WTC11 (cell line): ENCODE measurements around the gene LINC00305. TPM values are rescaled to one million over a fixed set of nuclear protein-coding genes. Genes with fewer than 3 reads are reported as not detected.

ENCODE experiments used
- ATAC-seq: fragments of 200-7000 bp; cut with Tn5 transposase; 2 replicates; pipeline ENCODE4 v1.10.0; 2021; ENCODE audit warnings: mild to moderate bottlenecking, moderate library complexity
- CTCF ChIA-PET: fragments of 300-600 bp; sonication (Branson Sonifier 250); formaldehyde crosslinking; loops from one replicate; lab custom pipeline; 2021; ENCODE audit warnings: antibody characterized with exemption; lab: Charles Lee
- POLR2A ChIA-PET: fragments of 350-600 bp; sonication (Branson Sonifier 250); formaldehyde crosslinking; loops from one replicate; lab custom pipeline; 2021; ENCODE audit warnings: antibody characterized with exemption; lab: Charles Lee
- DNase-seq: peaks from one replicate; pipeline ENCODE4 v3.0.0; 2021; ENCODE audit warnings: low spot score
- H3K27ac Mint-ChIP-seq: 2 replicates; pipeline ENCODE4 v1.8.0; 2021; ENCODE audit warnings: mixed read lengths
- H3K27me3 Mint-ChIP-seq: 2 replicates; pipeline ENCODE4 v1.8.0; 2021; ENCODE audit warnings: low read depth, mild to moderate bottlenecking, moderate library complexity, mixed read lengths
- H3K36me3 Mint-ChIP-seq: 2 replicates; pipeline ENCODE4 v1.8.0; 2021; ENCODE audit warnings: mixed read lengths
- H3K4me1 Mint-ChIP-seq: 2 replicates; pipeline ENCODE4 v1.8.0; 2022; ENCODE audit warnings: mixed read lengths
- H3K4me3 Mint-ChIP-seq: 2 replicates; pipeline ENCODE4 v1.8.0; 2021; ENCODE audit warnings: mild to moderate bottlenecking, moderate library complexity, mixed read lengths
- H3K9me3 Mint-ChIP-seq: 2 replicates; pipeline ENCODE4 v1.8.0; 2021; ENCODE audit warnings: mixed read lengths
- ELF4 ChIP-seq: sonication (generic); formaldehyde crosslinking; IDR thresholded peaks from 2 replicates; pipeline ENCODE4 v1.8.1; 2022; ENCODE audit warnings: low read depth, mild to moderate bottlenecking, moderate library complexity, missing genetic modification reagents
- GRHL2 ChIP-seq: fragments of 250-450 bp; sonication (Bioruptor Pico); IDR thresholded peaks from 2 replicates; pipeline ENCODE4 v1.8.0; 2022; ENCODE audit warnings: mild to moderate bottlenecking, moderate library complexity; ENCODE audit not compliant: insufficient replicate concordance, severe bottlenecking
- HMGA2 ChIP-seq: fragments of 250-450 bp; sonication (Bioruptor Pico); IDR thresholded peaks from 2 replicates; pipeline ENCODE4 v1.4.0; 2021; ENCODE audit warnings: mild to moderate bottlenecking, moderate library complexity
- MAX ChIP-seq: sonication (generic); formaldehyde crosslinking; IDR thresholded peaks from 2 replicates; pipeline ENCODE4 v1.8.0; 2022; ENCODE audit warnings: mild to moderate bottlenecking, missing genetic modification reagents
- RELA ChIP-seq: sonication (generic); formaldehyde crosslinking; IDR thresholded peaks from 2 replicates; pipeline ENCODE4 v1.8.1; 2022; ENCODE audit warnings: missing genetic modification reagents, mild to moderate bottlenecking, borderline replicate concordance
- TEAD4 ChIP-seq: sonication (generic); formaldehyde crosslinking; IDR thresholded peaks from 2 replicates; pipeline ENCODE4 v1.8.0; 2022; ENCODE audit warnings: mild to moderate bottlenecking, missing genetic modification reagents
- ZNF121 ChIP-seq: sonication (generic); formaldehyde crosslinking; IDR thresholded peaks from 2 replicates; pipeline ENCODE4 v1.8.0; 2023; ENCODE audit warnings: missing genetic modification reagents
- ZNF219 ChIP-seq: sonication (generic); formaldehyde crosslinking; IDR thresholded peaks from 2 replicates; pipeline ENCODE4 v1.8.0; 2023; ENCODE audit warnings: missing genetic modification reagents, mild to moderate bottlenecking, borderline replicate concordance
- ZNF532 ChIP-seq: fragments of 250-450 bp; sonication (Bioruptor Pico); IDR thresholded peaks from 2 replicates; pipeline ENCODE4 v1.9.0; 2021; ENCODE audit warnings: mild to moderate bottlenecking, borderline replicate concordance
- total RNA-seq: library from RNA; stranded (reverse); gene quantifications from 3 replicates; pipeline ENCODE4 v1.2.3, GENCODE V29; 2021
- TF ChIP-seq, protein P1 (sequence below): sonication (generic); formaldehyde crosslinking; conservative IDR thresholded peaks from 2 replicates; pipeline ENCODE4 v1.8.1; 2023; ENCODE audit warnings: mild to moderate bottlenecking, low read depth, missing genetic modification reagents, moderate library complexity
- TF ChIP-seq, protein P2 (sequence below): fragments of 250-450 bp; sonication (Bioruptor Pico); IDR thresholded peaks from 2 replicates; pipeline ENCODE4 v2.1.2; 2022; ENCODE audit warnings: mild to moderate bottlenecking, moderate library complexity
- TF ChIP-seq, protein P3 (sequence below): sonication (generic); formaldehyde crosslinking; IDR thresholded peaks from 2 replicates; pipeline ENCODE4 v1.8.0; 2022; ENCODE audit warnings: missing genetic modification reagents

LINC00305 gene
- total RNA-seq, 1 experiment from 2014 or later: not detected

- TF ChIP-seq, protein P1, sequence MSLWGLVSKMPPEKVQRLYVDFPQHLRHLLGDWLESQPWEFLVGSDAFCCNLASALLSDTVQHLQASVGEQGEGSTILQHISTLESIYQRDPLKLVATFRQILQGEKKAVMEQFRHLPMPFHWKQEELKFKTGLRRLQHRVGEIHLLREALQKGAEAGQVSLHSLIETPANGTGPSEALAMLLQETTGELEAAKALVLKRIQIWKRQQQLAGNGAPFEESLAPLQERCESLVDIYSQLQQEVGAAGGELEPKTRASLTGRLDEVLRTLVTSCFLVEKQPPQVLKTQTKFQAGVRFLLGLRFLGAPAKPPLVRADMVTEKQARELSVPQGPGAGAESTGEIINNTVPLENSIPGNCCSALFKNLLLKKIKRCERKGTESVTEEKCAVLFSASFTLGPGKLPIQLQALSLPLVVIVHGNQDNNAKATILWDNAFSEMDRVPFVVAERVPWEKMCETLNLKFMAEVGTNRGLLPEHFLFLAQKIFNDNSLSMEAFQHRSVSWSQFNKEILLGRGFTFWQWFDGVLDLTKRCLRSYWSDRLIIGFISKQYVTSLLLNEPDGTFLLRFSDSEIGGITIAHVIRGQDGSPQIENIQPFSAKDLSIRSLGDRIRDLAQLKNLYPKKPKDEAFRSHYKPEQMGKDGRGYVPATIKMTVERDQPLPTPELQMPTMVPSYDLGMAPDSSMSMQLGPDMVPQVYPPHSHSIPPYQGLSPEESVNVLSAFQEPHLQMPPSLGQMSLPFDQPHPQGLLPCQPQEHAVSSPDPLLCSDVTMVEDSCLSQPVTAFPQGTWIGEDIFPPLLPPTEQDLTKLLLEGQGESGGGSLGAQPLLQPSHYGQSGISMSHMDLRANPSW (CRISPR knock-in tag): no peak
- TF ChIP-seq, protein P2, sequence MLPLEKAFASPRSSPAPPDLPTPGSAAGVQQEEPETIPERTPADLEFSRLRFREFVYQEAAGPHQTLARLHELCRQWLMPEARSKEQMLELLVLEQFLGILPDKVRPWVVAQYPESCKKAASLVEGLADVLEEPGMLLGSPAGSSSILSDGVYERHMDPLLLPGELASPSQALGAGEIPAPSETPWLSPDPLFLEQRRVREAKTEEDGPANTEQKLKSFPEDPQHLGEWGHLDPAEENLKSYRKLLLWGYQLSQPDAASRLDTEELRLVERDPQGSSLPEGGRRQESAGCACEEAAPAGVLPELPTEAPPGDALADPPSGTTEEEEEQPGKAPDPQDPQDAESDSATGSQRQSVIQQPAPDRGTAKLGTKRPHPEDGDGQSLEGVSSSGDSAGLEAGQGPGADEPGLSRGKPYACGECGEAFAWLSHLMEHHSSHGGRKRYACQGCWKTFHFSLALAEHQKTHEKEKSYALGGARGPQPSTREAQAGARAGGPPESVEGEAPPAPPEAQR (CRISPR knock-in tag): no peak
- no peak for TF ChIP-seq TEAD4 (CRISPR knock-in tag)
- TF ChIP-seq, all 79 proteins: peak for 0
Measured at GRCh38 chr18:64179556-64180080, 30.7 kb upstream of the LINC00305 start (continued).

GRCh38 chr18:64178860-64179259 is 30.0 kb upstream of the LINC00305 start:
- H3K36me3 Mint-ChIP-seq: 0 out of 2 replicates have a peak, but pooled peaks cover 3% of the 10 kb centered on the region
- H3K27ac Mint-ChIP-seq: no peak overlapping the region
- no peak for DNase-seq
- TF ChIP-seq GRHL2: no peak
- TF ChIP-seq HMGA2 (CRISPR knock-in tag): peak; percentile 100
- TF ChIP-seq, all 79 proteins: peak for 1
- ChIA-PET CTCF (no interaction called here), POLR2A (no interaction called here)
- Mint-ChIP-seq H3K9me3 (peaks cover 13% of the 10 kb centered on the region), H3K4me3 (no peak overlapping the region), H3K27me3 (no peaks in the 10 kb centered on the region), H3K4me1 (peaks cover 29% of the 10 kb centered on the region)
- ATAC-seq: no peak

DNA sequence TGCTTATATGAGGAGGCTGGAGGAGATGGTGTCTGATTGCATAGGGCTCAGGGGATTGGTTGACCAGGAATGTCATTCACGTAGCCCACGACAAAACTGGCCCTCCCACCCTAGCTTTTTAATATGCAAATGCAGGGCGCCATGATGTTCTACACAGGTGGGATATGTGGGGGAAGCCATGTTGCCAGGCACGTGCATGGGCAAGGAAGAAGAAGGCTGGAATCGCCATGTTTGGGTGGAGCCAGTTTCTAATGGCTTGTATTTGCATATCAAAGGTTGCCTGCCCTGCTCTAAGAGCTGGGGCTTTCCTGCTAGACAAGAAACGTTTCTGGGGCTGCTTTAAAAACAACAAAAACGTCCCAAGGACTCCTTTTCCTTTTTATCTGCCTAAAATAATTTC is 26.5 kb upstream of the LINC00305 start:
- H3K4me1 Mint-ChIP-seq: peaks cover 13% of the 10 kb centered on the region
- ChIA-PET CTCF (no interaction called here), POLR2A (no interaction called here)
- DNase-seq: peak; percentile 24
- H3K36me3 Mint-ChIP-seq: peaks cover 17% of the 10 kb centered on the region
- TF ChIP-seq ZNF121 (CRISPR knock-in tag) (no peak), ZNF532 (no peak), MAX (peak; percentile 52), ELF4 (CRISPR knock-in tag) (no peak), RELA (CRISPR knock-in tag) (no peak), ZNF219 (CRISPR knock-in tag) (no peak)
- TF ChIP-seq, protein P3, sequence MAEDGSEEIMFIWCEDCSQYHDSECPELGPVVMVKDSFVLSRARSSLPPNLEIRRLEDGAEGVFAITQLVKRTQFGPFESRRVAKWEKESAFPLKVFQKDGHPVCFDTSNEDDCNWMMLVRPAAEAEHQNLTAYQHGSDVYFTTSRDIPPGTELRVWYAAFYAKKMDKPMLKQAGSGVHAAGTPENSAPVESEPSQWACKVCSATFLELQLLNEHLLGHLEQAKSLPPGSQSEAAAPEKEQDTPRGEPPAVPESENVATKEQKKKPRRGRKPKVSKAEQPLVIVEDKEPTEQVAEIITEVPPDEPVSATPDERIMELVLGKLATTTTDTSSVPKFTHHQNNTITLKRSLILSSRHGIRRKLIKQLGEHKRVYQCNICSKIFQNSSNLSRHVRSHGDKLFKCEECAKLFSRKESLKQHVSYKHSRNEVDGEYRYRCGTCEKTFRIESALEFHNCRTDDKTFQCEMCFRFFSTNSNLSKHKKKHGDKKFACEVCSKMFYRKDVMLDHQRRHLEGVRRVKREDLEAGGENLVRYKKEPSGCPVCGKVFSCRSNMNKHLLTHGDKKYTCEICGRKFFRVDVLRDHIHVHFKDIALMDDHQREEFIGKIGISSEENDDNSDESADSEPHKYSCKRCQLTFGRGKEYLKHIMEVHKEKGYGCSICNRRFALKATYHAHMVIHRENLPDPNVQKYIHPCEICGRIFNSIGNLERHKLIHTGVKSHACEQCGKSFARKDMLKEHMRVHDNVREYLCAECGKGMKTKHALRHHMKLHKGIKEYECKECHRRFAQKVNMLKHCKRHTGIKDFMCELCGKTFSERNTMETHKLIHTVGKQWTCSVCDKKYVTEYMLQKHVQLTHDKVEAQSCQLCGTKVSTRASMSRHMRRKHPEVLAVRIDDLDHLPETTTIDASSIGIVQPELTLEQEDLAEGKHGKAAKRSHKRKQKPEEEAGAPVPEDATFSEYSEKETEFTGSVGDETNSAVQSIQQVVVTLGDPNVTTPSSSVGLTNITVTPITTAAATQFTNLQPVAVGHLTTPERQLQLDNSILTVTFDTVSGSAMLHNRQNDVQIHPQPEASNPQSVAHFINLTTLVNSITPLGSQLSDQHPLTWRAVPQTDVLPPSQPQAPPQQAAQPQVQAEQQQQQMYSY: no peak
- ATAC-seq: peak; percentile 91
- H3K4me3 Mint-ChIP-seq: no peak overlapping the region
- no peak overlapping the region for H3K27ac Mint-ChIP-seq
- H3K9me3 Mint-ChIP-seq: peaks cover 30% of the 10 kb centered on the region
- no peaks in the 10 kb centered on the region for H3K27me3 Mint-ChIP-seq
